HEK293 (cell line): Measurements from ENCODE around the gene TACC2.

Experiments
- CTCF ChIA-PET: fragments of 350-600 bp; formaldehyde crosslinking; extraction: SDS; loops from one replicate; lab custom pipeline; 2021; ENCODE audit warnings: antibody characterized with exemption; lab: Yijun Ruan, JAX
- POLR2A ChIA-PET: fragments of 300-600 bp; formaldehyde crosslinking; extraction: SDS; loops from one replicate; lab custom pipeline; 2020; ENCODE audit warnings: antibody characterized with exemption, inconsistent platforms; lab: Yijun Ruan, JAX
- H3K27ac ChIP-seq: fragments of 200-500 bp; sonication (Bioruptor generic); 2 replicates; pipeline ENCODE4 v1.5.1; 2014; ENCODE audit warnings: low read depth, low read length, control low read depth, inconsistent platforms; ENCODE audit errors: extremely low read depth
- H3K36me3 ChIP-seq, 2 experiments: fragments of 200-500 bp in 1 of 2; sonication (Bioruptor generic) in 1 of 2; 1 replicate in 1 of 2; 2 replicates in 1 of 2; pipeline ENCODE4 v1.5.1; 2014 to 2017; ENCODE audit warnings: inconsistent platforms in 2 of 2, low read length in 2 of 2; ENCODE audit not compliant: control insufficient read depth in 2 of 2, insufficient read depth in 1 of 2
- H3K4me1 ChIP-seq: fragments of 200-500 bp; sonication (Bioruptor generic); 2 replicates; pipeline ENCODE4 v1.5.1; 2014; ENCODE audit warnings: mild to moderate bottlenecking, low read length, inconsistent platforms; ENCODE audit not compliant: control insufficient read depth, insufficient read depth
- H3K4me3 ChIP-seq: 2 replicates; pipeline ENCODE4 v1.5.1; 2011; ENCODE audit warnings: low read depth, mild to moderate bottlenecking, control low read depth, low read length, moderate library complexity
- H3K9me3 ChIP-seq: fragments of 200-500 bp; sonication (Bioruptor generic); 2 replicates; pipeline ENCODE4 v1.5.1; 2014; ENCODE audit warnings: low read depth, low read length, inconsistent platforms; ENCODE audit not compliant: control insufficient read depth, insufficient read depth
- CTCF ChIP-seq: fragments of 450-650 bp; formaldehyde crosslinking; IDR thresholded peaks from 2 replicates; pipeline ENCODE4 v1.5.1; 2016; ENCODE audit warnings: missing biosample characterization, missing genetic modification characterization
- MEIS1 ChIP-seq: sonication (generic); formaldehyde crosslinking; IDR thresholded peaks from 2 replicates; pipeline ENCODE4 v1.8.1; 2022; ENCODE audit warnings: missing genetic modification reagents, mild to moderate bottlenecking, borderline replicate concordance
- MZF1 ChIP-seq: fragments of 450-650 bp; formaldehyde crosslinking; IDR thresholded peaks from 2 replicates; pipeline ENCODE4 v1.5.1; 2017; ENCODE audit warnings: missing biosample characterization, missing genetic modification characterization, borderline replicate concordance
- OSR2 ChIP-seq: fragments of 450-650 bp; formaldehyde crosslinking; IDR thresholded peaks from 2 replicates; pipeline ENCODE4 v1.5.1; 2016; ENCODE audit warnings: missing biosample characterization, missing genetic modification characterization
- PBX3 ChIP-seq: sonication (generic); formaldehyde crosslinking; IDR thresholded peaks from 2 replicates; pipeline ENCODE4 v1.8.1; 2022; ENCODE audit warnings: mild to moderate bottlenecking, moderate library complexity, missing genetic modification reagents
- SETDB1 ChIP-seq: IDR thresholded peaks from one replicate; pipeline ENCODE4 v1.6.1; 2017; ENCODE audit warnings: mild to moderate bottlenecking, low read length, moderate library complexity, mixed read lengths; ENCODE audit not compliant: insufficient read length
- SP3 ChIP-seq: fragments of 450-650 bp; formaldehyde crosslinking; IDR thresholded peaks from 2 replicates; pipeline ENCODE4 v1.5.1; 2016; ENCODE audit warnings: missing biosample characterization, missing genetic modification characterization
- TSHZ1 ChIP-seq: fragments of 450-650 bp; formaldehyde crosslinking; IDR thresholded peaks from 2 replicates; pipeline ENCODE4 v1.5.1; 2016; ENCODE audit warnings: missing biosample characterization, missing genetic modification characterization, borderline replicate concordance
- ZBTB20 ChIP-seq: fragments of 450-650 bp; formaldehyde crosslinking; IDR thresholded peaks from 2 replicates; pipeline ENCODE4 v1.5.1; 2016; ENCODE audit warnings: missing biosample characterization, missing genetic modification characterization
- ZFHX2 ChIP-seq: fragments of 450-650 bp; formaldehyde crosslinking; conservative IDR thresholded peaks from 2 replicates; pipeline ENCODE4 v1.5.1; 2016; ENCODE audit warnings: missing biosample characterization, missing genetic modification characterization
- ZNF19 ChIP-seq: fragments of 450-650 bp; formaldehyde crosslinking; IDR thresholded peaks from 2 replicates; pipeline ENCODE4; 2016; ENCODE audit warnings: missing biosample characterization, missing genetic modification characterization, low read depth
- ZNF324 ChIP-seq: fragments of 450-650 bp; formaldehyde crosslinking; IDR thresholded peaks from 2 replicates; pipeline ENCODE4 v1.5.1; 2016; ENCODE audit warnings: missing biosample characterization, missing genetic modification characterization
- ZNF335 ChIP-seq: fragments of 450-650 bp; formaldehyde crosslinking; conservative IDR thresholded peaks from 2 replicates; pipeline ENCODE4 v1.5.1; 2016; ENCODE audit warnings: missing biosample characterization, missing genetic modification characterization
- ZNF426 ChIP-seq: fragments of 450-650 bp; formaldehyde crosslinking; IDR thresholded peaks from 2 replicates; pipeline ENCODE4 v1.5.1; 2017; ENCODE audit warnings: missing biosample characterization, missing genetic modification characterization, mild to moderate bottlenecking, inconsistent platforms, moderate library complexity
- ZNF529 ChIP-seq: fragments of 450-650 bp; formaldehyde crosslinking; IDR thresholded peaks from 2 replicates; pipeline ENCODE4 v1.5.1; 2017; ENCODE audit warnings: missing genetic modification characterization, missing biosample characterization; ENCODE audit not compliant: insufficient replicate concordance
- ZNF561 ChIP-seq: fragments of 450-650 bp; IDR thresholded peaks from 2 replicates; pipeline ENCODE4 v1.5.1; 2018; ENCODE audit warnings: missing biosample characterization, missing genetic modification characterization, borderline replicate concordance
- ZNF701 ChIP-seq: fragments of 450-650 bp; formaldehyde crosslinking; IDR thresholded peaks from 2 replicates; pipeline ENCODE4 v1.5.1; 2016; ENCODE audit warnings: missing biosample characterization, missing genetic modification characterization
- ZNF707 ChIP-seq: fragments of 450-650 bp; formaldehyde crosslinking; IDR thresholded peaks from 2 replicates; pipeline ENCODE4 v1.5.1; 2016; ENCODE audit warnings: missing biosample characterization, missing genetic modification characterization
- ZNF747 ChIP-seq: fragments of 450-650 bp; formaldehyde crosslinking; IDR thresholded peaks from 2 replicates; pipeline ENCODE4 v1.5.1; 2016; ENCODE audit warnings: missing biosample characterization, missing genetic modification characterization
- ZNF76 ChIP-seq: fragments of 450-650 bp; formaldehyde crosslinking; IDR thresholded peaks from 2 replicates; pipeline ENCODE4; 2016; ENCODE audit warnings: low read depth, missing biosample characterization, missing genetic modification characterization, borderline replicate concordance
- ZNF776 ChIP-seq: fragments of 450-650 bp; formaldehyde crosslinking; IDR thresholded peaks from 2 replicates; pipeline ENCODE4 v1.5.0; 2017; ENCODE audit warnings: missing biosample characterization, missing genetic modification characterization, borderline replicate concordance
- ZNF791 ChIP-seq: fragments of 450-650 bp; formaldehyde crosslinking; IDR thresholded peaks from 2 replicates; pipeline ENCODE4 v1.5.1; 2016; ENCODE audit warnings: missing biosample characterization, missing genetic modification characterization
- ZSCAN23 ChIP-seq: fragments of 450-650 bp; formaldehyde crosslinking; IDR thresholded peaks from 2 replicates; pipeline ENCODE4 v1.5.1; 2016; ENCODE audit warnings: missing biosample characterization, missing genetic modification characterization

TACC2 gene

GRCh38 chr10:122001698-122002097 lies 12.7 kb downstream of the TACC2 start (continued):
- TF ChIP-seq TSHZ1 (tag by site-specific recombination) = no peak
- peak; percentile 90 for TF ChIP-seq SETDB1
- TF ChIP-seq, all 188 proteins: peak for 2

- H3K36me3 ChIP-seq = no peaks in the 10 kb centered on the region
- POLR2A ChIA-PET = no interaction called here
- no peaks in the 10 kb centered on the region for H3K4me1 ChIP-seq
- TF ChIP-seq ZNF426 (tag by site-specific recombination) (no peak), CTCF (tag by site-specific recombination) (no peak), OSR2 (tag by site-specific recombination) (no peak), ZFHX2 (no peak), ZSCAN23 (tag by site-specific recombination) (no peak), ZNF19 (tag by site-specific recombination) (no peak), ZNF335 (tag by site-specific recombination) (no peak), MEIS1 (CRISPR knock-in tag) (no peak)
- TF ChIP-seq, all 188 proteins: peak for 0
- Histone ChIP-seq H3K4me3 (no peak overlapping the region), H3K9me3 (no peaks in the 10 kb centered on the region), H3K27ac (no peak overlapping the region)
- CTCF ChIA-PET = no interaction called here
Measured at GRCh38 chr10:122007415-122007814, 18.5 kb downstream of the TACC2 start.

GRCh38 chr10:122010405-122011050 lies 21.6 kb downstream of the TACC2 start:
- ChIA-PET CTCF (interaction anchor here (0.7 kb wide), 1 partner anchor 110 kb away, joined by 3 read pairs; no protein-coding TSS in a partner anchor), POLR2A (no interaction called here)
- no peaks in the 10 kb centered on the region for H3K4me1 ChIP-seq
- H3K4me3 ChIP-seq = no peak overlapping the region
- H3K36me3 ChIP-seq = no peaks in the 10 kb centered on the region
- no peak overlapping the region for H3K27ac ChIP-seq
- H3K9me3 ChIP-seq = no peaks in the 10 kb centered on the region
- TF ChIP-seq ZNF707 (tag by site-specific recombination) (no peak), ZBTB20 (no peak), SP3 (no peak), ZNF529 (tag by site-specific recombination) (no peak), ZNF747 (tag by site-specific recombination) (no peak), TSHZ1 (tag by site-specific recombination) (no peak), MZF1 (no peak), ZNF701 (tag by site-specific recombination) (no peak), ZNF561 (tag by site-specific recombination) (no peak), ZNF776 (tag by site-specific recombination) (no peak), PBX3 (CRISPR knock-in tag) (no peak), ZNF791 (no peak), ZNF324 (no peak), ZNF76 (tag by site-specific recombination) (no peak)
